SU-DHL-6 (cell line): ENCODE measurements around the gene NUCB2.

Experiments
- EZH2phosphoT487 ChIP-seq: fragments of 200-600 bp; sonication (generic), shearing (Covaris generic); conservative IDR thresholded peaks from 2 replicates; pipeline ENCODE4 v1.6.1; 2018; ENCODE audit warnings: mild to moderate bottlenecking, antibody characterized with exemption, low read length, moderate library complexity, mixed read lengths
- TF ChIP-seq, protein P1 (sequence below): fragments of 200-600 bp; sonication (generic); IDR thresholded peaks from one replicate; pipeline ENCODE4 v1.5.1; 2017; ENCODE audit warnings: antibody characterized with exemption, mild to moderate bottlenecking, low read length, moderate library complexity; ENCODE audit not compliant: insufficient read depth, poor library complexity, severe bottlenecking

DNA sequence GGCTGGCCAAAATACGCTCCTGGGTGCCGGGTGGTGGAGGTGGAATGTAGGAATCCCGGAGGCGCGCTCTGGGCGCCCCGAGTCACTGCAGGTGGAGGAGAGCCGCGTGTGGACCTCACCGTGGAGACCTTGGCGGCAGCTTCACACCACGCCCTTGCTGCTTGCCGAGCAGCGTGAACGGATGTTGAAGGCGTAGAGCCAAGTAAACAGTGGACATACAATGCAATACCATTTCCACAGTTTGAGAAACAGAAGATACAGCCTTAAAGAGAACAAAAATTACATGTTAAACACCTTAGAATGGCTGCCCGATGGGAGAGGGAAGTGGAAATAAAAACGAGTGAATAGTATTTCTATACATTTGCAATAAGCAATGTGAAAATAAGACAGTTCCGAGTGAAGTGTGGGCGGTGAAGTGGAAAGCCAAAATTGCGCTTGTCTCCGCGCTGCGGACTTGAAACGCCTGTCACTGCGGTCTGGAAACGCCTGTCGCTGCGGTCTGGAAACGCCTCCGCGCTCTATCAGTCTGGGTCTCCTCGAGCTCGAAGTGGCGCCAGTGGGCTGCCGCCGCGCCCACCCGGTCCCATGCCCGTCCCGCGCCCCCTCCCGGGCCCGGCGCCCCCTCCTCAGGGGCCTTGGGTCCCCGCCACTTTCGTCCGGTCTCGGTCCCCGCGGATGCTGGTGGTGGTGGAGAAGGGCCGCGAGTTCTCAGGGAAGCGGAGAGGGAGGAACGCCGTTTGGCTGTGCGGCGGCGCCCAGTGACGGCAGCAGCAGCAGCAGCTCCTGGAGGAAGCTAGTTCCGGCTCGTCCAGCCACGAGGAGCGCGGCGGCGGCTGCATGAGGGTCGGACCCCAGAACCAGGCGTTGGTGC is 76.6 kb downstream of the NUCB2 start:
- TF ChIP-seq EZH2phosphoT487: no peak
- TF ChIP-seq, protein P1, sequence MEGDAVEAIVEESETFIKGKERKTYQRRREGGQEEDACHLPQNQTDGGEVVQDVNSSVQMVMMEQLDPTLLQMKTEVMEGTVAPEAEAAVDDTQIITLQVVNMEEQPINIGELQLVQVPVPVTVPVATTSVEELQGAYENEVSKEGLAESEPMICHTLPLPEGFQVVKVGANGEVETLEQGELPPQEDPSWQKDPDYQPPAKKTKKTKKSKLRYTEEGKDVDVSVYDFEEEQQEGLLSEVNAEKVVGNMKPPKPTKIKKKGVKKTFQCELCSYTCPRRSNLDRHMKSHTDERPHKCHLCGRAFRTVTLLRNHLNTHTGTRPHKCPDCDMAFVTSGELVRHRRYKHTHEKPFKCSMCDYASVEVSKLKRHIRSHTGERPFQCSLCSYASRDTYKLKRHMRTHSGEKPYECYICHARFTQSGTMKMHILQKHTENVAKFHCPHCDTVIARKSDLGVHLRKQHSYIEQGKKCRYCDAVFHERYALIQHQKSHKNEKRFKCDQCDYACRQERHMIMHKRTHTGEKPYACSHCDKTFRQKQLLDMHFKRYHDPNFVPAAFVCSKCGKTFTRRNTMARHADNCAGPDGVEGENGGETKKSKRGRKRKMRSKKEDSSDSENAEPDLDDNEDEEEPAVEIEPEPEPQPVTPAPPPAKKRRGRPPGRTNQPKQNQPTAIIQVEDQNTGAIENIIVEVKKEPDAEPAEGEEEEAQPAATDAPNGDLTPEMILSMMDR: no peak
